ENCODE measurements around the gene CDC45. TPM values are rescaled to one million over a fixed set of nuclear protein-coding genes. Genes with fewer than 3 reads are reported as not detected.
"Not testable (repeated sequence)": the region's sequence is repeated elsewhere in the genome, so short reads cannot be mapped to it uniquely, and the experiment has no call there.

CDC45 gene
- total RNA-seq, 1 donor, result 22.9 TPM

- TF ChIP-seq, protein P1, sequence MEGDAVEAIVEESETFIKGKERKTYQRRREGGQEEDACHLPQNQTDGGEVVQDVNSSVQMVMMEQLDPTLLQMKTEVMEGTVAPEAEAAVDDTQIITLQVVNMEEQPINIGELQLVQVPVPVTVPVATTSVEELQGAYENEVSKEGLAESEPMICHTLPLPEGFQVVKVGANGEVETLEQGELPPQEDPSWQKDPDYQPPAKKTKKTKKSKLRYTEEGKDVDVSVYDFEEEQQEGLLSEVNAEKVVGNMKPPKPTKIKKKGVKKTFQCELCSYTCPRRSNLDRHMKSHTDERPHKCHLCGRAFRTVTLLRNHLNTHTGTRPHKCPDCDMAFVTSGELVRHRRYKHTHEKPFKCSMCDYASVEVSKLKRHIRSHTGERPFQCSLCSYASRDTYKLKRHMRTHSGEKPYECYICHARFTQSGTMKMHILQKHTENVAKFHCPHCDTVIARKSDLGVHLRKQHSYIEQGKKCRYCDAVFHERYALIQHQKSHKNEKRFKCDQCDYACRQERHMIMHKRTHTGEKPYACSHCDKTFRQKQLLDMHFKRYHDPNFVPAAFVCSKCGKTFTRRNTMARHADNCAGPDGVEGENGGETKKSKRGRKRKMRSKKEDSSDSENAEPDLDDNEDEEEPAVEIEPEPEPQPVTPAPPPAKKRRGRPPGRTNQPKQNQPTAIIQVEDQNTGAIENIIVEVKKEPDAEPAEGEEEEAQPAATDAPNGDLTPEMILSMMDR (IDR thresholded peaks at IDR 0.05; ENCODE audit: insufficient read depth, low read length), result no peak
- no peak for DNase-seq (ENCODE audit: low read depth)
- H3K4me3 ChIP-seq (ENCODE audit: low read depth, low read length), result no peak overlapping the region
These were observed 36.0 kb upstream of the CDC45 start for GRCh38 chr22:19443544-19444211.

DNA sequence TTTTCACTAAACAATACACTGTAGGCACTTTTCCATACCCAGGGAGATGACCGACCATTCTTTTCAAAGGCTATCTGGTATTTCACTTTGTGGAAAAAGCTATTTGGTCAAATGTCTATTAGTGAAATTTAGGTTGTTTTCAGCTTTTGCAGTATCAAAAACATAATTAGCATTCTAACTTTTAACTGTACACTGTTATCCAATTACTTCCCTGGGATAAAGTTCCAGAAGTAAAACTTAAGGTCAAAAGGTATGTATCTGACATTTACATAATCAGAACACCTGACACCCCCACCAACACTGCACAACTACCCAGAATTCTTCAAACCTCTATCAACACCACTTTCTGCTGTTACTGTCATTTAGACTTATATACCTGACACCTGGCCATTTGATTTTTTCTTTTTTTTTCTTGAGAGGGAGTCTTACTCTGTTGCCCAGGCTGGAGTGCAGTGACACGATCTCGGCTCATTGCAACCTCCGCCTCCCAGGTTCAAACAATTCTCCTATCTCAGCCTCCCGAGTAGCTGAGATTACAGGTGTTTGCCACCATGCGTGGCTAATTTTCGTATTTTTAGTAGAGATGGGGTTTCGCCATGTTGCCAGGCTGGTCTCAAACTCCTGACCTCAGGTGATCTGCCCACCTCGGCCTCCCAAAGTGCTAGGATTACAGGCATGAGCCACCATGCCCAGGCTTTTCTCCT is 34.3 kb upstream of the CDC45 start:
- H3K4me3 ChIP-seq (ENCODE audit: low read depth, low read length); DNase-seq (ENCODE audit: low read depth): not testable (repeated sequence)

- DNase-seq (ENCODE audit: low read depth), result no peak
- TF ChIP-seq, protein P1 (IDR thresholded peaks at IDR 0.05; ENCODE audit: insufficient read depth, low read length), result no peak
- peak overlapping the region; percentile 82 for H3K4me3 ChIP-seq (ENCODE audit: low read depth, low read length)
These were observed 33.0 kb upstream of the CDC45 start for GRCh38 chr22:19446603-19447329.

- peak within 1 kb of the TSS; percentile 82 for H3K4me3 ChIP-seq (ENCODE audit: low read depth, low read length)
- TF ChIP-seq, protein P1 (IDR thresholded peaks at IDR 0.05; ENCODE audit: insufficient read depth, low read length), result no peak
- DNase-seq (ENCODE audit: low read depth), result peak; percentile 93
These were observed 32.2 kb upstream of the CDC45 start, which contains the start of gene C22orf39 for GRCh38 chr22:19447330-19448075. C22orf39 (minus strand) TSS chr22:19447711; CDS start chr22:19447688, 23 bp downstream.

DNA sequence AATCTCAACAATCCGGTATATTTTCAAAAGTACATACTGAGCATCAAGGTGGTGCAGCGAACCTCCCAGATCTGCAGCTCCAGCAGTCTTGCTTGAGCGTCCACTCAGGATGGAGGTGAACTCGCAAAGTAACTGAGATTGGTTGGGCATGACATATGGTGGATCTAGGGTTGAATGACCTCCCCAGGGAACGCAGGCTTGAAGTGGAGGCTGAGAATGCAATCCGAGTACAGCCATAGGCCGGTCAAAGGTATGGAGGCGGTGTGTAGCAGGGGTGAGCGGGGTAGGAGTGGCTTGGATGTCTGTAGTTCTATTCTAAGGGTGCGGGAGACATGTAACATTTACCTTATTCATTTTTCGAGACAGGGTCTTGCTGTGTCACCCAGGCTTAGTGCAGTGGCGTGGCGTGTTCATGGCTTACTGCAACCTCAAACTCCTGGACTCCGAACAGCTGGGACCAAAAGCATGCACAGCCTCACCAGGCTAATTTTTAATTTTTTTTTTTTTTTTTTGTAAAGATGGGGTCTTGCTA is 31.6 kb upstream of the CDC45 start:
- H3K4me3 ChIP-seq (ENCODE audit: low read depth, low read length), result peak overlapping the region; percentile 82
- TF ChIP-seq, protein P1 (IDR thresholded peaks at IDR 0.05; ENCODE audit: insufficient read depth, low read length), result no peak
- peak; percentile 65 for DNase-seq (ENCODE audit: low read depth)

DNA sequence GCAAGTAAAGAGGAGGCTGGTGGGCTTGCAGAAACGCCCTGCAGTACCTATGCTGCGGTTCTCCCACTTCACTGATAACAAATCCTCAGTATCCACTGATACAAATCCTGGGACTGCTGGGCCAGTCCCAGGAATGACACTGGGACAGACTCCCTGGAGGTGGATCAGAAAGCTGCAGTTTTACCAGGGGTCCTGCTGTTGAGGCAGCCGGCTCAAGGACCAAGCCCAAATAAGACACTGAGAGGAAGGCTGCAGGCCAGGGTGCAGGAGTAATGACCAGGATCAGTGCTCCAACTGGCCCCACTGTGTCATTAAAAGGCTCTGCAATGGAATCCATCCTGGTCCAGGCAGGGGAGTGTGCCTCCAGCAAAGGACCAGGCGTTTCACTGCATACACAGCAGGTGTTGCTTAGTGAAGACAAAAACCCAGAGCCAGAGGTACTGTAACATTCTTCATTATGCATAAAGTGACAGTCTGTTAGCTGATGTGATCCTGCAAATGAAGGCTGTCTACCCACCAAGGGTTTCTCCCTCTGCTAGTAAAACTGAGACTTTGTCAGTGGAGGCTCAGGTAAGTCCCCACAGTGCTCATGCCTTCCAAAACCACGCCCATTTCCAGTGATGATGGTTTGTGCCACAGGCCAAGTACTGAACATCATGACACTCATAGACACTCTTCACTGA is 30.8 kb upstream of the CDC45 start:
- no peak for DNase-seq (ENCODE audit: low read depth)
- H3K4me3 ChIP-seq (ENCODE audit: low read depth, low read length), result no peak overlapping the region
- TF ChIP-seq, protein P1 (IDR thresholded peaks at IDR 0.05; ENCODE audit: insufficient read depth, low read length), result no peak
